Measurements from ENCODE around the gene CHRNG. TPM values are rescaled to one million over a fixed set of nuclear protein-coding genes. Genes with fewer than 3 reads are reported as not detected.

Gene CHRNG, protein sequence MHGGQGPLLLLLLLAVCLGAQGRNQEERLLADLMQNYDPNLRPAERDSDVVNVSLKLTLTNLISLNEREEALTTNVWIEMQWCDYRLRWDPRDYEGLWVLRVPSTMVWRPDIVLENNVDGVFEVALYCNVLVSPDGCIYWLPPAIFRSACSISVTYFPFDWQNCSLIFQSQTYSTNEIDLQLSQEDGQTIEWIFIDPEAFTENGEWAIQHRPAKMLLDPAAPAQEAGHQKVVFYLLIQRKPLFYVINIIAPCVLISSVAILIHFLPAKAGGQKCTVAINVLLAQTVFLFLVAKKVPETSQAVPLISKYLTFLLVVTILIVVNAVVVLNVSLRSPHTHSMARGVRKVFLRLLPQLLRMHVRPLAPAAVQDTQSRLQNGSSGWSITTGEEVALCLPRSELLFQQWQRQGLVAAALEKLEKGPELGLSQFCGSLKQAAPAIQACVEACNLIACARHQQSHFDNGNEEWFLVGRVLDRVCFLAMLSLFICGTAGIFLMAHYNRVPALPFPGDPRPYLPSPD
- total RNA-seq (not detected in 2 replicates), polyA plus RNA-seq (not detected in 2 replicates), polyA minus RNA-seq (not detected in 2 replicates), Bru-seq, nascent RNA (not detected), BruChase-seq, experiment 1, labeled RNA remaining after a 6-hour chase (not detected), BruChase-seq, experiment 2, labeled RNA remaining after a 2-hour chase (not detected)
- not detected in 2 replicates for polyA plus RNA-seq (2011; cell fraction: cytosol; rRNA removed)
- not detected in 2 replicates for polyA plus RNA-seq (2011; cell fraction: nucleus; rRNA removed)
- polyA plus RNA-seq (2012), result not detected in 2 replicates
- polyA minus RNA-seq (2011; cell fraction: cytosol; rRNA and poly(A)+ RNA removed), result not detected
- not detected in 2 replicates for polyA minus RNA-seq (2011; cell fraction: nucleus; rRNA and poly(A)+ RNA removed)
- long read RNA-seq, partial matches to known transcripts, result 0 of 1 reads
- long read RNA-seq, other reads (novel, unspliced or antisense), result 1 of 1 reads

DNA sequence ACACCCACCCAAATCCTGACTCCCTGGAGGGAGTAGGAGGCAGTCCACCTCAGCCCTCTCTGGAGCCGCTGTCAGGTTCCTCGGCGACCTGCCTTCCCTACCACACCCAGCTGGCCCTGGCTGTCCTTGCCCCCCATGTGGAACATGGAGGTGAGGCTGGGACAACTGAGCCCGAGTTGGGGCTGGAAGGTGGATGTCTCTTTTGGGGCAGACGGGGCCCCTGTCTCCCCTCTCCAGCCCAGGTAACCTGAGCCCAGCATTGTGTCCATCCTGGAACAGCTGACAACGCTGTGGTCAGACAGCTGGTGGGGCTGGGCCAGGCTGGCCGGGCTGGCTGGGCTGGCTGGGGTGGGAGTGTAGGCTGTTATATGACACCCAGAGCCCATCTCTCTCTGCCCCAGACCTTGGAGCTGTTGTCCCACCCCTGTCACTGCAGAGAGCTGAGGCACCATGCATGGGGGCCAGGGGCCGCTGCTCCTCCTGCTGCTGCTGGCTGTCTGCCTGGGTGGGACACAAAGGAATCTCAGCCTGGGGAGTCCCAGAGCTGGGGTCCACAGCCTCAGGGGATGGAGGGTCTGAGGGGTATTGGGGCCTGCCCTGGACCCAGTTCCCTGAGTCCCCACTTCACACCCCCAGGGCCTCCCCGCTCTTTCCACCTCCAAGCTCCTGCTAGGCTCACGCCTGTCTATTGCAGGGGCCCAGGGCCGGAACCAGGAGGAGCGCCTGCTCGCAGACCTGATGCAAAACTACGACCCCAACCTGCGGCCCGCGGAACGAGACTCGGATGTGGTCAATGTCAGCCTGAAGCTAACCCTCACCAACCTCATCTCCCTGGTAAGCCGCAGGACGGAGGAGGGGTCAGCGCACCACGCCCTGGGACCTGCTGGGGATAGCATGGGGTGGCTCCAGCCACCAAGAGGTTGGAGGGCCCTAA is at the start of gene CHRNG:
TSS of gene CHRNG (plus strand) at position 395 of the 934 bp plus-strand sequence. CDS start at position 451, 56 bp downstream.
- H3K27me3 ChIP-seq (ENCODE audit: control insufficient read depth in 2 of 2, insufficient read depth in 2 of 2, low read length in 2 of 2), result no peaks in the 10 kb centered on the region
- H3K36me3 ChIP-seq (ENCODE audit: control insufficient read depth in 2 of 2, extremely low read depth in 1 of 2, insufficient read depth in 2 of 2, low read length in 2 of 2), result no peaks in the 10 kb centered on the region
- H3K79me2 ChIP-seq (ENCODE audit: control insufficient read depth, insufficient read depth, low read length), result no peaks in the 10 kb centered on the region
- ChIA-PET POLR2A (no interaction called here), CTCF (no interaction called here)
- no peak for FAIRE-seq
- no peak within 1 kb of the TSS for H3K9ac ChIP-seq (replicated peaks; ENCODE audit: extremely low read depth, insufficient read depth, low read length)
- H4K20me1 ChIP-seq (replicated peaks; ENCODE audit: control insufficient read depth, extremely low read depth, insufficient read depth, low read length), result no peaks in the 10 kb centered on the region
- dilution Hi-C loops (cut with MboI; ENCODE audit: extremely low pct_ligation_motif_present, low sequenced_read_pairs) (no loop called here), intact Hi-C loops (cut with micrococcal nuclease) (no loop called here)
- H3K4me2 ChIP-seq (ENCODE audit: insufficient read depth, low read length), result no peak within 1 kb of the TSS
- no peaks in the 10 kb centered on the region for H3K4me1 ChIP-seq (ENCODE audit: control insufficient read depth, extremely low read depth, insufficient read depth, low read length)
- DNase-seq (ENCODE audit: low read depth, low spot score), result no peak
- no peak within 1 kb of the TSS for H3K4me3 ChIP-seq (replicated peaks in 1 of 3; ENCODE audit: insufficient read depth in 1 of 3, low read depth in 1 of 3, low read length in 3 of 3)
- TF ChIP-seq, protein P1, sequence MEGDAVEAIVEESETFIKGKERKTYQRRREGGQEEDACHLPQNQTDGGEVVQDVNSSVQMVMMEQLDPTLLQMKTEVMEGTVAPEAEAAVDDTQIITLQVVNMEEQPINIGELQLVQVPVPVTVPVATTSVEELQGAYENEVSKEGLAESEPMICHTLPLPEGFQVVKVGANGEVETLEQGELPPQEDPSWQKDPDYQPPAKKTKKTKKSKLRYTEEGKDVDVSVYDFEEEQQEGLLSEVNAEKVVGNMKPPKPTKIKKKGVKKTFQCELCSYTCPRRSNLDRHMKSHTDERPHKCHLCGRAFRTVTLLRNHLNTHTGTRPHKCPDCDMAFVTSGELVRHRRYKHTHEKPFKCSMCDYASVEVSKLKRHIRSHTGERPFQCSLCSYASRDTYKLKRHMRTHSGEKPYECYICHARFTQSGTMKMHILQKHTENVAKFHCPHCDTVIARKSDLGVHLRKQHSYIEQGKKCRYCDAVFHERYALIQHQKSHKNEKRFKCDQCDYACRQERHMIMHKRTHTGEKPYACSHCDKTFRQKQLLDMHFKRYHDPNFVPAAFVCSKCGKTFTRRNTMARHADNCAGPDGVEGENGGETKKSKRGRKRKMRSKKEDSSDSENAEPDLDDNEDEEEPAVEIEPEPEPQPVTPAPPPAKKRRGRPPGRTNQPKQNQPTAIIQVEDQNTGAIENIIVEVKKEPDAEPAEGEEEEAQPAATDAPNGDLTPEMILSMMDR (IDR thresholded peaks at IDR 0.05; ENCODE audit: extremely low read depth in 1 of 2, insufficient read depth in 1 of 2, low read depth in 1 of 2, low read length in 2 of 2), result no peak
- TF ChIP-seq GATA2 (IDR thresholded peaks at IDR 0.05; ENCODE audit: insufficient read depth, insufficient read length, low read depth, low read length) (no peak), POLR2A (IDR thresholded peaks at IDR 0.05; ENCODE audit: low read depth, low read length) (no peak), MYC (IDR thresholded peaks at IDR 0.05; ENCODE audit: low read depth, low read length) (no peak), POLR2AphosphoS5 (IDR thresholded peaks at IDR 0.05; ENCODE audit: insufficient read depth, low read depth, low read length) (no peak), JUN (IDR thresholded peaks at IDR 0.05; ENCODE audit: borderline replicate concordance, insufficient read depth, insufficient read length, low read depth) (no peak), FOS (IDR thresholded peaks at IDR 0.05; ENCODE audit: borderline replicate concordance, insufficient read depth, low read length) (no peak), EZH2 (IDR thresholded peaks at IDR 0.05; ENCODE audit: borderline replicate concordance, low read depth, low read length, severe bottlenecking) (no peak)
- TF ChIP-seq, protein P2, sequence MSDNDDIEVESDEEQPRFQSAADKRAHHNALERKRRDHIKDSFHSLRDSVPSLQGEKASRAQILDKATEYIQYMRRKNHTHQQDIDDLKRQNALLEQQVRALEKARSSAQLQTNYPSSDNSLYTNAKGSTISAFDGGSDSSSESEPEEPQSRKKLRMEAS (IDR thresholded peaks at IDR 0.05; ENCODE audit: insufficient read depth, insufficient read length), result no peak
- H3K9me3 ChIP-seq (replicated peaks; ENCODE audit: control insufficient read depth, insufficient read depth, low read length), result no peaks in the 10 kb centered on the region
- no peak within 1 kb of the TSS for H2AFZ ChIP-seq (ENCODE audit: low read depth, low read length)
- H3K27ac ChIP-seq (ENCODE audit: insufficient read depth, low read depth, low read length), result no peak within 1 kb of the TSS
- H3K9me1 ChIP-seq (replicated peaks; ENCODE audit: control insufficient read depth, extremely low read depth, insufficient read depth, low read length), result no peaks in the 10 kb centered on the region
- BruUV-seq (replicated peaks), result no TSS peak

All from endothelial cell of umbilical vein (primary cell).